Retinal pigment epithelial cell (primary cell): ENCODE measurements around the gene PHLDB2.

Experiments used
- DNase-seq: peaks from one replicate; pipeline ENCODE4 v3.0.0-alpha.2; 2010; ENCODE audit warnings: low read depth
- H3K4me3 ChIP-seq: 2 replicates; pipeline ENCODE4 v1.5.1; 2011; ENCODE audit warnings: mild to moderate bottlenecking, low read length, control low read depth, moderate library complexity
- TF ChIP-seq, protein P1 (sequence below): conservative IDR thresholded peaks from 2 replicates; pipeline ENCODE4 v1.5.1; 2011; ENCODE audit warnings: low read depth, low read length, control low read depth, inconsistent platforms

Gene PHLDB2

DNA sequence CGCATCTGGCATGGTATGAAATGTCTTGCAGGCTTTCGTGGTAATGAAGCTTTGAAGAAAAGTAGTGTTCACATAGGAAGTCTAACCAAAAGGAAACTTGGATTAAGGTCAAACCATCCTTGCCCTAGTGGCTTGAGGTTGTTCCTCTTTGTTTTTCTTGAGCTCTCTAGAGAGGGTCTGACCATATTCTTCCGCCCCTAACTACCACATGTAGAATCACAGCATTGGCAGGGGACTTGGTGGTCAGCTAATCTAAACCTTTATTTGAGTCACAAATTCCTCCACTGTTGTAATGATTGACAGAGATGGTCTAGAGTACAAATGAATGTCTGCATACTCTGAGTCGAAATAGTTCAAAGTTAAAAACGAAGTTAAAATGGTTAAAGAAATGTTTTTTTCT is 39.1 kb upstream of the PHLDB2 start:
- DNase-seq = no peak
- TF ChIP-seq, protein P1, sequence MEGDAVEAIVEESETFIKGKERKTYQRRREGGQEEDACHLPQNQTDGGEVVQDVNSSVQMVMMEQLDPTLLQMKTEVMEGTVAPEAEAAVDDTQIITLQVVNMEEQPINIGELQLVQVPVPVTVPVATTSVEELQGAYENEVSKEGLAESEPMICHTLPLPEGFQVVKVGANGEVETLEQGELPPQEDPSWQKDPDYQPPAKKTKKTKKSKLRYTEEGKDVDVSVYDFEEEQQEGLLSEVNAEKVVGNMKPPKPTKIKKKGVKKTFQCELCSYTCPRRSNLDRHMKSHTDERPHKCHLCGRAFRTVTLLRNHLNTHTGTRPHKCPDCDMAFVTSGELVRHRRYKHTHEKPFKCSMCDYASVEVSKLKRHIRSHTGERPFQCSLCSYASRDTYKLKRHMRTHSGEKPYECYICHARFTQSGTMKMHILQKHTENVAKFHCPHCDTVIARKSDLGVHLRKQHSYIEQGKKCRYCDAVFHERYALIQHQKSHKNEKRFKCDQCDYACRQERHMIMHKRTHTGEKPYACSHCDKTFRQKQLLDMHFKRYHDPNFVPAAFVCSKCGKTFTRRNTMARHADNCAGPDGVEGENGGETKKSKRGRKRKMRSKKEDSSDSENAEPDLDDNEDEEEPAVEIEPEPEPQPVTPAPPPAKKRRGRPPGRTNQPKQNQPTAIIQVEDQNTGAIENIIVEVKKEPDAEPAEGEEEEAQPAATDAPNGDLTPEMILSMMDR = no peak
- no peak overlapping the region for H3K4me3 ChIP-seq

DNA sequence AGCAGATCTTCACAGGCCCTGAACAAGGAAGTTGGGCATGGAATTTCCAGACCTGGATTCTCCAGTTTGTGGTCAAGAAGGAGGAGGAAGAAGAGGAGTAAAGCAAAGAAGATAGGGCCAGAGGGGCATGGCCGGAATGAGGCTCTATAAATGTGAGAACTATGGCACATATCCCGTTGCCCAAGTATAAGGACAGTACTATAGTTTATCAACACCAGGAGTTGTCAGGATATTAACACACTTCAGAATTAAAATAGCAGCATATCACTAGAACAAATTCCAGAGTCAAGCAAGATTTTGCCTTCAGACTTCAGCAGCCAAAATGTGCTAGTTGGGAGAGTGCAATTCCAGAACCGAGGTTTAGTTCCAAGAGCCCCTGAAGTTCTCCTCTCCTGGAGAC is 38.4 kb upstream of the PHLDB2 start:
- no peak for DNase-seq
- TF ChIP-seq, protein P1 = no peak
- H3K4me3 ChIP-seq = no peak overlapping the region

DNA sequence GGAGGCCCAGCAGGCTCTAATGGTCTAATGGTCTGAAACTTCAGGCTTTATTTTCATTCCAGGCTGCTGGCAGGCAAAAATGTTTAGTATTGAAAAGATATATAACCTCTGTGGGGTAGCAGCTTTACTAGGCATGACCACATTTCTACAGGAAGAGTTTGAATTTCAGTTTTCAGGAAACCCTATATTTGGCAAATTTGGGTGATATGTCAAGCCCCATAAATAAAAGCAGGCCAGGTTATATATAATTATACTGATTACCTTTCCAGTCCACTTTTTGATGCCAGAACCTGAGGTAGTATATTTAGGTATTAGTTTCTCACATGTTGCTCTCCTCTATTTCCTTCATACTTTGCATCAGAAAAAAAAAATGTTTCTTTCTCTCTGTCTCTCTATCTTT is 37.2 kb upstream of the PHLDB2 start:
- no peak overlapping the region for H3K4me3 ChIP-seq
- TF ChIP-seq, protein P1 = no peak
- no peak for DNase-seq

DNA sequence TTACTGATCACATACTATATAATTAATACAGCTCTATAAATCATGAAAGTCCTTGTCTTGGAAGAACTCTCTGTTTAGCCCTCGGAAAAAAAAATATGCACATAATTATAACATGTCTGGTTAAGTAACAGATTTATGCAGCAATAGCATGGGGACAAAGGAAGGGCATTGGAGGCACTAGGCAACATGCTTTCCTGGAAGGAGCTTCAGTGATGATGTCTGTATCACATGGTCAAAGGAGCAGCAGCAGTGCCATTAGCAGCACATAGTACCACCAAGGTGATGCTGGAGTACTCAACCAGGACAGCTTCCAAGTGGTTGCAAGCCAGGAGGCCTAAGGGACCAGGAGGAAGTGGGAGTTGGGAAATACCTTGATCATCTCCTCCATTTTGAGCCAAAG is 36.3 kb upstream of the PHLDB2 start:
- DNase-seq = no peak
- TF ChIP-seq, protein P1 = no peak
- no peak overlapping the region for H3K4me3 ChIP-seq

DNA sequence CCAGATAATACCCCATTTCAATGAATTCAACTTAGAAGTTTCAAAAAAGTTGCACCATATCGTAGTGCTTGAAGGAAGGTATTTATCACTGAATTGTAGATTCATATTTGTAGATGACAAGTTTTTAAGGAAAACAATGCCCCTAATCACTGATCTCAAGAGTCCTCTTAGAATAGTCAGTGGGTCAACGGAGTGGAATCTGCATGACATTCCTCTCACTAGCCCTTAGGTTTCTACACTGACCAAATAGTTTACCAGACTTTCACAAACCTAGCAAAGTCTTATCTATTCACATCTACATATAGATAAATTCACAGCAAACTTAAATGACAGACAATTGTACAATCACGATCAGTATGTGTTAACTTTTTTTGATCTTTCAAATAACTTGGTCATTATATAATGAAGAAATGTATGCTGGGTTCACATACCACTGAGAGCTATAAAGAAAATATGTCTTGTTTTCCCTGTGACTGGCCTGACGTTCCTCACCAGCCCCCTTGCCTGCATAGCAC is 35.7 kb upstream of the PHLDB2 start:
- no peak for DNase-seq
- TF ChIP-seq, protein P1 = no peak
- no peak overlapping the region for H3K4me3 ChIP-seq

DNA sequence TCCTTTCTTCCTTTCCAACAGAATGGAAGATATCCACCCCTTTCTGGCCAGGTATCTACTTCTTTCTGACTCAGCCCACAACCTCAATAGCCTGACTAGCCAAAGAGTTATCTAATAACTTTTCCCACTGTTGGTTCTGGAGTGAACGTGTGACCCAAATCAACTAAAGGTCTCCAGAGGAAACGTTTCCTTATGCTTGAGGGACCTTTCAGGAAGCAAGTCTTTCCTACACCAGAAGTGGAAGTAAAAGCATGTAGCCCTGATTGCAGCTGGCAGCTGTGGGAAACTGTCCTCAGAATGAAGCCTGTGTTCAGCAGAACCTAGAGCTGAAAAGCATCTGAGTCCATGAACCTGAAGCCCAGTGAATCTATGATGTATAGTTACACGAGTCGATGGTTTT is 34.7 kb upstream of the PHLDB2 start:
- DNase-seq = no peak
- TF ChIP-seq, protein P1 = no peak
- no peak overlapping the region for H3K4me3 ChIP-seq

DNA sequence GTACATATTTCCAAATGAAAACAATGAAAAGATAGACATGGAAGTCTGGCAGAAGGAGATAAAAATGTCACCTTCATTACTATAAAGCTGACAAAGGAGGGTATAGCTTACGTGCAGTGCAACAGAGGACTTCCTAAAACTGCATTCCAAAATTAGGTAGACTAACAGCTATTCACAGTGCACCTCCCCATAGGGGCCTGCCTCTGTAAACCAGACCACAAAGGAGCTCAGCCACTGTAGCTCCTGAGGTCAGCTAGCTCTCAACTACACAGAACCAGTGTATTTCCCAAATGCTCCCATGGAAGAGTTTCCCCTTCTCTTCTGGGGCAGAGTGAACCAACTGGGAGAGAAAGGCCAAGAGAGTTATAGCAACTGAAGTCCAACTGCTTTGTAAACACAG is 31.2 kb upstream of the PHLDB2 start:
- TF ChIP-seq, protein P1 = no peak
- DNase-seq = no peak
- H3K4me3 ChIP-seq = no peak overlapping the region
